HG03280 (cell line): ENCODE results near the gene ACTR1A.
"Not testable (repeated sequence)": the region's sequence is repeated elsewhere in the genome, so short reads cannot be mapped to it uniquely, and the experiment has no call there.

Experiments
- ATAC-seq: cut with Tn5 transposase; IDR thresholded peaks from one replicate; pipeline ENCODE4 v1.9.1; 2021; ENCODE audit warnings: mild to moderate bottlenecking, moderate library complexity; ENCODE audit not compliant: unreplicated experiment

ACTR1A gene

GRCh38 chr10:102502337-102503151 is at the start of gene ACTR1A:
Gene ACTR1A (minus strand): TSS chr10:102502712. CDS start chr10:102502647, 65 bp downstream.
- peak; percentile 50 for ATAC-seq

GRCh38 chr10:102550636-102551210 is 48.2 kb upstream of the ACTR1A start:
- no peak for ATAC-seq

- ATAC-seq: no peak
Observed at GRCh38 chr10:102549549-102549948, 47.0 kb upstream of the ACTR1A start.

- ATAC-seq: no peak
Observed at GRCh38 chr10:102546606-102547320, 44.3 kb upstream of the ACTR1A start.

- ATAC-seq: no peak
Observed at GRCh38 chr10:102545997-102546396, 43.5 kb upstream of the ACTR1A start.

- no peak for ATAC-seq
Observed at GRCh38 chr10:102545265-102545871, 42.9 kb upstream of the ACTR1A start.

- ATAC-seq: no peak
Observed at GRCh38 chr10:102542800-102543418, 40.4 kb upstream of the ACTR1A start.

GRCh38 chr10:102540023-102540422 is 37.5 kb upstream of the ACTR1A start:
- peak; percentile 78 for ATAC-seq

GRCh38 chr10:102538811-102539210 is 36.3 kb upstream of the ACTR1A start:
- ATAC-seq: no peak

GRCh38 chr10:102537948-102538347 is 35.4 kb upstream of the ACTR1A start:
- ATAC-seq: no peak

- no peak for ATAC-seq
Observed at GRCh38 chr10:102537367-102537766, 34.9 kb upstream of the ACTR1A start.

- no peak for ATAC-seq
Observed at GRCh38 chr10:102535481-102536147, 33.1 kb upstream of the ACTR1A start.

- ATAC-seq: not testable (repeated sequence)
Observed at GRCh38 chr10:102534966-102535365, 32.5 kb upstream of the ACTR1A start.

GRCh38 chr10:102534333-102534732 is 31.8 kb upstream of the ACTR1A start:
- no peak for ATAC-seq

- ATAC-seq: no peak
Observed at GRCh38 chr10:102527546-102527945, 25.0 kb upstream of the ACTR1A start.

GRCh38 chr10:102524746-102525145 is 22.2 kb upstream of the ACTR1A start:
- no peak for ATAC-seq

GRCh38 chr10:102523250-102524029 is 20.9 kb upstream of the ACTR1A start:
- no peak for ATAC-seq

GRCh38 chr10:102522874-102523249 is 20.4 kb upstream of the ACTR1A start:
- no peak for ATAC-seq

- ATAC-seq: no peak
Observed at GRCh38 chr10:102519246-102519825, 16.8 kb upstream of the ACTR1A start.
